Measurements from ENCODE around the gene CAMK4. TPM values are rescaled to one million over a fixed set of nuclear protein-coding genes. Genes with fewer than 3 reads are reported as not detected.
A peak's percentile ranks its signal among the peaks of the same experiment; 100 is the strongest.

CAMK4 gene
- total and polyA plus RNA-seq, 9 donors, result 0.36 to 5.0 (median 1.4) TPM

GRCh38 chr5:111194925-111195324 is 29.3 kb upstream of the CAMK4 start:
- H3K27me3 ChIP-seq, result no peaks in the 10 kb centered on the region
- intact Hi-C loops (cut with DNase I), result no loop called here
- WGBS, 3 donors, result 67 to 76% (median 69%) methylated on average over 2 of the region's 2 CpGs
- DNase-seq, result no peak
- no peaks in the 10 kb centered on the region for H3K9me3 ChIP-seq
- TF ChIP-seq, protein P1, sequence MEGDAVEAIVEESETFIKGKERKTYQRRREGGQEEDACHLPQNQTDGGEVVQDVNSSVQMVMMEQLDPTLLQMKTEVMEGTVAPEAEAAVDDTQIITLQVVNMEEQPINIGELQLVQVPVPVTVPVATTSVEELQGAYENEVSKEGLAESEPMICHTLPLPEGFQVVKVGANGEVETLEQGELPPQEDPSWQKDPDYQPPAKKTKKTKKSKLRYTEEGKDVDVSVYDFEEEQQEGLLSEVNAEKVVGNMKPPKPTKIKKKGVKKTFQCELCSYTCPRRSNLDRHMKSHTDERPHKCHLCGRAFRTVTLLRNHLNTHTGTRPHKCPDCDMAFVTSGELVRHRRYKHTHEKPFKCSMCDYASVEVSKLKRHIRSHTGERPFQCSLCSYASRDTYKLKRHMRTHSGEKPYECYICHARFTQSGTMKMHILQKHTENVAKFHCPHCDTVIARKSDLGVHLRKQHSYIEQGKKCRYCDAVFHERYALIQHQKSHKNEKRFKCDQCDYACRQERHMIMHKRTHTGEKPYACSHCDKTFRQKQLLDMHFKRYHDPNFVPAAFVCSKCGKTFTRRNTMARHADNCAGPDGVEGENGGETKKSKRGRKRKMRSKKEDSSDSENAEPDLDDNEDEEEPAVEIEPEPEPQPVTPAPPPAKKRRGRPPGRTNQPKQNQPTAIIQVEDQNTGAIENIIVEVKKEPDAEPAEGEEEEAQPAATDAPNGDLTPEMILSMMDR (IDR thresholded peaks at IDR 0.05), result no peak
- TF ChIP-seq POLR2A (IDR thresholded peaks at IDR 0.05), result no peak
- no peak for TF ChIP-seq EP300 (IDR thresholded peaks at IDR 0.05)
- H3K36me3 ChIP-seq, result no peaks in the 10 kb centered on the region
- no peak overlapping the region for H3K4me3 ChIP-seq
- H3K4me1 ChIP-seq (ENCODE audit: insufficient read depth), result no peaks in the 10 kb centered on the region
- H3K27ac ChIP-seq, result no peak overlapping the region

GRCh38 chr5:111197523-111197922 is 26.7 kb upstream of the CAMK4 start:
- H3K4me1 ChIP-seq (ENCODE audit: insufficient read depth), result no peaks in the 10 kb centered on the region
- H3K4me3 ChIP-seq, result no peak overlapping the region
- intact Hi-C loops (cut with DNase I), result no loop called here
- TF ChIP-seq POLR2A (IDR thresholded peaks at IDR 0.05) (no peak), EP300 (IDR thresholded peaks at IDR 0.05) (no peak)
- TF ChIP-seq, protein P1 (IDR thresholded peaks at IDR 0.05), result no peak
- no peak overlapping the region for H3K27ac ChIP-seq
- WGBS, 3 donors, result 0 to 7% (median 5%) methylated on average over 1 of the region's 1 CpG
- peak in 2 of 5 donors; percentile 18 to 23 for DNase-seq
- no peaks in the 10 kb centered on the region for H3K27me3 ChIP-seq
- H3K9me3 ChIP-seq, result no peaks in the 10 kb centered on the region
- no peaks in the 10 kb centered on the region for H3K36me3 ChIP-seq

GRCh38 chr5:111198281-111198966 is 25.8 kb upstream of the CAMK4 start:
- Histone ChIP-seq H3K4me1 (ENCODE audit: insufficient read depth) (no peaks in the 10 kb centered on the region), H3K4me3 (no peak overlapping the region), H3K27ac (no peak overlapping the region), H3K36me3 (no peaks in the 10 kb centered on the region), H3K9me3 (no peaks in the 10 kb centered on the region), H3K27me3 (no peaks in the 10 kb centered on the region)
- no peak for TF ChIP-seq POLR2A (IDR thresholded peaks at IDR 0.05)
- no peak for TF ChIP-seq EP300 (IDR thresholded peaks at IDR 0.05)
- TF ChIP-seq, protein P1 (IDR thresholded peaks at IDR 0.05), result no peak
- intact Hi-C loops (cut with DNase I), result no loop called here
- WGBS, 3 donors, result 52 to 66% (median 53%) methylated on average over 4 of the region's 4 CpGs
- no peak for DNase-seq

GRCh38 chr5:111200828-111201227 is 23.4 kb upstream of the CAMK4 start:
- H3K27me3 ChIP-seq, result no peaks in the 10 kb centered on the region
- 61 to 88% (median 70%) methylated on average over 1 of the region's 1 CpG for WGBS, 3 donors
- H3K4me1 ChIP-seq (ENCODE audit: insufficient read depth), result no peaks in the 10 kb centered on the region
- no peaks in the 10 kb centered on the region for H3K36me3 ChIP-seq
- intact Hi-C loops (cut with DNase I), result no loop called here
- no peak overlapping the region for H3K4me3 ChIP-seq
- H3K9me3 ChIP-seq, result no peaks in the 10 kb centered on the region
- no peak overlapping the region for H3K27ac ChIP-seq
- TF ChIP-seq POLR2A (IDR thresholded peaks at IDR 0.05) (no peak), EP300 (IDR thresholded peaks at IDR 0.05) (no peak)
- TF ChIP-seq, protein P1 (IDR thresholded peaks at IDR 0.05), result no peak
- DNase-seq, result no peak
